Osteoblast (primary cell): ENCODE measurements around the gene RASD1. TPM values are rescaled to one million over a fixed set of nuclear protein-coding genes. Genes with fewer than 3 reads are reported as not detected.
A peak's percentile ranks its signal among the peaks of the same experiment; 100 is the strongest.

Experiments
- DNase-seq: peaks from one replicate; pipeline ENCODE4 v3.0.0; 2011; ENCODE audit warnings: low spot score, mixed read lengths; ENCODE audit not compliant: insufficient read length; ENCODE audit errors: missing footprints
- H2AFZ ChIP-seq: 2 replicates; pipeline ENCODE4 v1.6.0; 2011; ENCODE audit warnings: mild to moderate bottlenecking, low read length
- H3K27ac ChIP-seq: 2 replicates; pipeline ENCODE4 v1.5.1; 2011; ENCODE audit warnings: mild to moderate bottlenecking, low read depth, low read length, moderate library complexity
- H3K27me3 ChIP-seq: 2 replicates; pipeline ENCODE4 v1.6.0; 2012; ENCODE audit warnings: mild to moderate bottlenecking, control low read depth, inconsistent platforms, low read length, moderate library complexity; ENCODE audit not compliant: insufficient read depth
- H3K36me3 ChIP-seq: 2 replicates; pipeline ENCODE4 v1.5.1; 2011; ENCODE audit warnings: mild to moderate bottlenecking, low read length, control low read depth, moderate library complexity; ENCODE audit not compliant: insufficient read depth
- H3K4me1 ChIP-seq: 2 replicates; pipeline ENCODE4 v1.5.1; 2011; ENCODE audit warnings: mild to moderate bottlenecking, low read length, control low read depth, moderate library complexity; ENCODE audit not compliant: insufficient read depth
- H3K4me2 ChIP-seq: 2 replicates; pipeline ENCODE4 v1.6.0; 2011; ENCODE audit warnings: mild to moderate bottlenecking, low read length; ENCODE audit not compliant: insufficient read depth
- H3K4me3 ChIP-seq: fragments of 200-600 bp; sonication (generic); 3 replicates; pipeline ENCODE4 v1.5.1; 2012; ENCODE audit warnings: mild to moderate bottlenecking, low read length, inconsistent platforms; ENCODE audit not compliant: insufficient read depth
- H3K79me2 ChIP-seq: 2 replicates; pipeline ENCODE4 v1.6.0; 2012; ENCODE audit warnings: mild to moderate bottlenecking, low read length, control low read depth, inconsistent platforms; ENCODE audit not compliant: insufficient read depth
- H3K9me3 ChIP-seq: 2 replicates; pipeline ENCODE4 v1.5.1; 2011; ENCODE audit warnings: low read depth, low read length, control low read depth
- H4K20me1 ChIP-seq: 2 replicates; pipeline ENCODE4 v1.6.0; 2012; ENCODE audit warnings: mild to moderate bottlenecking, low read length, control low read depth; ENCODE audit not compliant: insufficient read depth
- CTCF ChIP-seq: IDR thresholded peaks from 2 replicates; pipeline ENCODE4 v1.5.1; 2011; ENCODE audit warnings: mild to moderate bottlenecking, low read depth, low read length, moderate library complexity; ENCODE audit errors: extremely low read depth
- total RNA-seq: library from RNA; depleted of rRNA; stranded (reverse); fragments of >200 nt; gene quantifications from 2 replicates; pipeline ENCODE4 v1.2.3, GENCODE V29; 2012

RASD1 gene
- total RNA-seq, 1 donor = 13.8 TPM

GRCh38 chr17:17535957-17536356 lies 39.8 kb upstream of the RASD1 start:
- H2AFZ ChIP-seq = no peak overlapping the region
- H3K4me2 ChIP-seq = no peak overlapping the region
- H4K20me1 ChIP-seq = no peaks in the 10 kb centered on the region
- H3K4me3 ChIP-seq = no peak overlapping the region
- no peaks in the 10 kb centered on the region for H3K79me2 ChIP-seq
- no peaks in the 10 kb centered on the region for H3K27me3 ChIP-seq
- peak overlapping the region; percentile 32 for H3K27ac ChIP-seq
- H3K4me1 ChIP-seq = peaks cover 11% of the 10 kb centered on the region
- H3K9me3 ChIP-seq = no peaks in the 10 kb centered on the region
- peak; percentile 92 for DNase-seq
- no peaks in the 10 kb centered on the region for H3K36me3 ChIP-seq
- no peak for TF ChIP-seq CTCF

GRCh38 chr17:17533901-17534441 lies 37.8 kb upstream of the RASD1 start:
- DNase-seq = peak; percentile 15
- Histone ChIP-seq H3K36me3 (no peaks in the 10 kb centered on the region), H4K20me1 (no peaks in the 10 kb centered on the region), H3K79me2 (no peaks in the 10 kb centered on the region), H3K4me2 (no peak overlapping the region), H2AFZ (no peak overlapping the region), H3K4me3 (no peak overlapping the region), H3K4me1 (peaks cover 11% of the 10 kb centered on the region), H3K27me3 (no peaks in the 10 kb centered on the region), H3K9me3 (no peaks in the 10 kb centered on the region), H3K27ac (no peak overlapping the region)
- no peak for TF ChIP-seq CTCF

- no peak overlapping the region for H3K4me3 ChIP-seq
- H3K4me2 ChIP-seq = no peak overlapping the region
- H3K79me2 ChIP-seq = no peaks in the 10 kb centered on the region
- no peaks in the 10 kb centered on the region for H3K27me3 ChIP-seq
- no peak for TF ChIP-seq CTCF
- H2AFZ ChIP-seq = no peak overlapping the region
- no peaks in the 10 kb centered on the region for H3K36me3 ChIP-seq
- no peak overlapping the region for H3K27ac ChIP-seq
- H3K9me3 ChIP-seq = no peaks in the 10 kb centered on the region
- peaks cover 11% of the 10 kb centered on the region for H3K4me1 ChIP-seq
- DNase-seq = peak; percentile 54
- no peaks in the 10 kb centered on the region for H4K20me1 ChIP-seq
Observed at GRCh38 chr17:17532991-17533390, 36.8 kb upstream of the RASD1 start.

DNA sequence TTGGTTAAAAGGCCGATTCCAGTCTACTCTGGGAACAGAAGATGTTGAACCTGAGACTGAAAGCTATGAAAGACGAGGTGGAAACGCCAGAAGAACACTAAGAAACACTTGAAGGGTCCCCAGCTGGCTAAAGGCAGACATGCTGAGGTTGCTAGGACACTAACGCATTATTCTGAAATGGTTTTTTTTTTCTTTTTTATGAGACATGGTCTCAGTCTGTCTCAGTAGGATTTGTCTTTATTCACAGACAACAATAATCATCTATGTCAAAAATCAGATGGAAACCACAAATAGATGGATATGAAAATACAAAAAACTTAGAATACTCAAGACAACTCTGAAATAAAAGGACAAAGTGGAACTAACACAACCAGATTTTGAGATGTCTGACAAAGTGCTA lies 35.0 kb upstream of the RASD1 start:
- Histone ChIP-seq H4K20me1 (no peaks in the 10 kb centered on the region), H3K4me1 (peaks cover 7% of the 10 kb centered on the region)

More for the DNA sequence above, 35.0 kb upstream of the RASD1 start:
- Histone ChIP-seq H3K27ac (no peak overlapping the region), H3K27me3 (no peaks in the 10 kb centered on the region), H3K79me2 (no peaks in the 10 kb centered on the region), H3K4me2 (no peak overlapping the region), H3K4me3 (no peak overlapping the region), H3K36me3 (no peaks in the 10 kb centered on the region), H3K9me3 (no peaks in the 10 kb centered on the region), H2AFZ (no peak overlapping the region)
- no peak for TF ChIP-seq CTCF
- DNase-seq = no peak
